Measurements from ENCODE around the gene PCNX2.
"Not testable (repeated sequence)": the region's sequence is repeated elsewhere in the genome, so short reads cannot be mapped to it uniquely, and the experiment has no call there.

Gene PCNX2

DNA sequence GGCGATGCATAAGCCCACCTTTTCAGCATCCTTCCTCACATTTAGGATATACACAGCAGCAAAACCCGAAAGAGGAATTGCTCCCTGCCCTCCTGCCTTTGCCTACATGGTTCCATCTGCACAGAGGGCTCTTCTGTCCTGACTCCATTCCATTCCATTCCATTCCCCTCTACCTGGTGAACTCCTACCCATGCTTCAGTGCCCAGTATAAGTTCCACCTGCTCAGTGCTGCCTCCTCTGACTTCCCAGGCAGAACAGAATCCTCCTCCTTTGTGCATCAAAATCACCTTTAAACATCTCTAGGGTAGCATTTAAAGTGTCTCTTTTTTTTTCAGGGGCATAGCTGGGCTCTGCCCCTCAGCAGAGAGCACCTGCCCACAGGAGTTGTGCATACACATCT is 112.9 kb downstream of the PCNX2 start:
- no peaks in the 10 kb centered on the region for H3K27me3 ChIP-seq (ENCODE audit: control insufficient read depth in 5 of 5, insufficient read depth in 4 of 5, low read length in 5 of 5)
- peaks cover 0 to 4% (median under 1%) of the 10 kb centered on the region in 5 donors for H3K9me3 ChIP-seq (ENCODE audit: control insufficient read depth in 5 of 5, low read length in 5 of 5)
- H3K27ac ChIP-seq (ENCODE audit: low read depth, low read length), result no peak overlapping the region
- H3K4me1 ChIP-seq (ENCODE audit: control insufficient read depth in 5 of 5, insufficient read depth in 5 of 5, low read length in 5 of 5), result peaks cover 0 to 4% (median 0%) of the 10 kb centered on the region in 5 donors
- no peak overlapping the region for H3K4me3 ChIP-seq (ENCODE audit: low read depth in 1 of 5, low read length in 5 of 5)
- no peak overlapping the region for H3K9ac ChIP-seq (ENCODE audit: low read length in 5 of 5)
- H3K36me3 ChIP-seq (ENCODE audit: control insufficient read depth in 5 of 5, insufficient read depth in 5 of 5, low read length in 5 of 5), result peaks cover 0 to 4% (median 2%) of the 10 kb centered on the region in 5 donors

- Histone ChIP-seq H3K27ac (ENCODE audit: low read depth, low read length) (no peak overlapping the region), H3K27me3 (ENCODE audit: control insufficient read depth in 5 of 5, insufficient read depth in 4 of 5, low read length in 5 of 5) (no peaks in the 10 kb centered on the region), H3K4me3 (ENCODE audit: low read depth in 1 of 5, low read length in 5 of 5) (no peak overlapping the region), H3K9me3 (ENCODE audit: control insufficient read depth in 5 of 5, low read length in 5 of 5) (peaks cover 0 to 6% (median 4%) of the 10 kb centered on the region in 5 donors), H3K4me1 (ENCODE audit: control insufficient read depth in 5 of 5, insufficient read depth in 5 of 5, low read length in 5 of 5) (peaks cover 0 to 4% (median 0%) of the 10 kb centered on the region in 5 donors), H3K36me3 (ENCODE audit: control insufficient read depth in 5 of 5, insufficient read depth in 5 of 5, low read length in 5 of 5) (peaks cover 0 to 13% (median 7%) of the 10 kb centered on the region in 5 donors), H3K9ac (ENCODE audit: low read length in 5 of 5) (no peak overlapping the region)
These were observed 114.7 kb downstream of the PCNX2 start for GRCh38 chr1:233180641-233181364.

DNA sequence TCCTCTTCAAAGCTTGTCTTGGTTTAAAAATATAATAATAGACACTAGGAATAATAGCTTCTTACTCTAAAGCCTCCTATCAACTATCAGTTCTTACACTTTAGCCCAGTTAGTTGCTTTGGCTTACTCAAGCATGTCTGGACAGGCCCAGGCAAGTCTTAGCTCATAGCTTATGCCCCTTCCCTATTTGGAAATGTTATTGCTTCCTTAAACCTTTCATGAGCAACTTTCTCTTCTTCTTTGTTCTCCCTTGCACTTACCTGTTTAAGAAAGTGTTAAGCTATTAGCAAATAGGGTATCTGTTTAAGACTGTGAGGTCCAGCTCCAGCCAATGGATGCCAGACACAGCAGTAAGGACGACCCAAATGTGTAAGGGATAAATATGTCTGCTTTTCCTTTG is 115.9 kb downstream of the PCNX2 start:
- peaks cover 0 to 20% (median 7%) of the 10 kb centered on the region in 5 donors for H3K36me3 ChIP-seq (ENCODE audit: control insufficient read depth in 5 of 5, insufficient read depth in 5 of 5, low read length in 5 of 5)
- H3K4me1 ChIP-seq (ENCODE audit: control insufficient read depth in 5 of 5, insufficient read depth in 5 of 5, low read length in 5 of 5); H3K27me3 ChIP-seq (ENCODE audit: control insufficient read depth in 5 of 5, insufficient read depth in 4 of 5, low read length in 5 of 5); H3K4me3 ChIP-seq (ENCODE audit: low read depth in 1 of 5, low read length in 5 of 5); H3K27ac ChIP-seq (ENCODE audit: low read depth, low read length); H3K9me3 ChIP-seq (ENCODE audit: control insufficient read depth in 5 of 5, low read length in 5 of 5); H3K9ac ChIP-seq (ENCODE audit: low read length in 5 of 5): not testable (repeated sequence)

- no peaks in the 10 kb centered on the region for H3K27me3 ChIP-seq (ENCODE audit: control insufficient read depth in 5 of 5, insufficient read depth in 4 of 5, low read length in 5 of 5)
- peaks cover 0 to 14% (median 3%) of the 10 kb centered on the region in 5 donors for H3K36me3 ChIP-seq (ENCODE audit: control insufficient read depth in 5 of 5, insufficient read depth in 5 of 5, low read length in 5 of 5)
- H3K4me3 ChIP-seq (ENCODE audit: low read depth in 1 of 5, low read length in 5 of 5), result no peak overlapping the region
- H3K9me3 ChIP-seq (ENCODE audit: control insufficient read depth in 5 of 5, low read length in 5 of 5), result peaks cover 0 to 2% (median 0%) of the 10 kb centered on the region in 5 donors
- H3K9ac ChIP-seq (ENCODE audit: low read length in 5 of 5), result no peak overlapping the region
- H3K27ac ChIP-seq (ENCODE audit: low read depth, low read length), result no peak overlapping the region
- H3K4me1 ChIP-seq (ENCODE audit: control insufficient read depth in 5 of 5, insufficient read depth in 5 of 5, low read length in 5 of 5), result no peaks in the 10 kb centered on the region
These were observed 123.3 kb downstream of the PCNX2 start for GRCh38 chr1:233172201-233172600.

GRCh38 chr1:233170741-233171140 is 124.8 kb downstream of the PCNX2 start:
- Histone ChIP-seq H3K9me3 (ENCODE audit: control insufficient read depth in 5 of 5, low read length in 5 of 5) (peaks cover 0 to 3% (median 0%) of the 10 kb centered on the region in 5 donors), H3K9ac (ENCODE audit: low read length in 5 of 5) (no peak overlapping the region), H3K27ac (ENCODE audit: low read depth, low read length) (no peak overlapping the region), H3K36me3 (ENCODE audit: control insufficient read depth in 5 of 5, insufficient read depth in 5 of 5, low read length in 5 of 5) (peaks cover 0 to 6% (median 0%) of the 10 kb centered on the region in 5 donors), H3K27me3 (ENCODE audit: control insufficient read depth in 5 of 5, insufficient read depth in 4 of 5, low read length in 5 of 5) (no peaks in the 10 kb centered on the region), H3K4me1 (ENCODE audit: control insufficient read depth in 5 of 5, insufficient read depth in 5 of 5, low read length in 5 of 5) (no peaks in the 10 kb centered on the region), H3K4me3 (ENCODE audit: low read depth in 1 of 5, low read length in 5 of 5) (no peak overlapping the region)

DNA sequence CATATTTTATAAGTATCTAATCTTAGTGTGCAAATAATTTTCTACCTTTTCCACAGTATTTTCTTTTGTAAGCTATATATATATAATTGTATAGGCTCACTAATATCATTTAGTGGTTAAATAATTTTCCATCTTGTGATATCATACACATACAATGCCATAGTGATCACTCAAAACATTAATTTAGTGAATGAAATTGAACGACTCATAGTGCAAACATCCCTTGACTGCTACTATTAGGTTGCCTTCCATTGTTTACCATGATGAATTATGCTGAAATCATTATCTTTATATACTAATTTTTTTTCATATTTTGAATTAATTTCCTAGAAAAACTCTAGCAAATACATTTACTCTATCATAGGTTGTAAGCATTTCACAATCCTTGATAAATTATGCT is 127.1 kb downstream of the PCNX2 start:
- H3K4me1 ChIP-seq (ENCODE audit: control insufficient read depth in 5 of 5, insufficient read depth in 5 of 5, low read length in 5 of 5), result no peaks in the 10 kb centered on the region
- H3K27ac ChIP-seq (ENCODE audit: low read depth, low read length), result no peak overlapping the region

GRCh38 chr1:233166896-233167295 is 128.6 kb downstream of the PCNX2 start:
- no peak overlapping the region for H3K27ac ChIP-seq (ENCODE audit: low read depth, low read length)
- H3K9ac ChIP-seq (ENCODE audit: low read length in 5 of 5), result no peak overlapping the region
- H3K4me1 ChIP-seq (ENCODE audit: control insufficient read depth in 5 of 5, insufficient read depth in 5 of 5, low read length in 5 of 5), result no peaks in the 10 kb centered on the region
- no peaks in the 10 kb centered on the region for H3K36me3 ChIP-seq (ENCODE audit: control insufficient read depth in 5 of 5, insufficient read depth in 5 of 5, low read length in 5 of 5)
- H3K27me3 ChIP-seq (ENCODE audit: control insufficient read depth in 5 of 5, insufficient read depth in 4 of 5, low read length in 5 of 5), result no peaks in the 10 kb centered on the region
- H3K4me3 ChIP-seq (ENCODE audit: low read depth in 1 of 5, low read length in 5 of 5), result no peak overlapping the region
- peaks cover 3 to 14% (median 8%) of the 10 kb centered on the region in 5 donors for H3K9me3 ChIP-seq (ENCODE audit: control insufficient read depth in 5 of 5, low read length in 5 of 5)

More for the DNA sequence above, 127.1 kb downstream of the PCNX2 start:
- no peaks in the 10 kb centered on the region for H3K27me3 ChIP-seq (ENCODE audit: control insufficient read depth in 5 of 5, insufficient read depth in 4 of 5, low read length in 5 of 5)
- H3K9me3 ChIP-seq (ENCODE audit: control insufficient read depth in 5 of 5, low read length in 5 of 5), result peaks cover 3 to 14% (median 8%) of the 10 kb centered on the region in 5 donors
- no peak overlapping the region for H3K9ac ChIP-seq (ENCODE audit: low read length in 5 of 5)
- H3K4me3 ChIP-seq (ENCODE audit: low read depth in 1 of 5, low read length in 5 of 5), result no peak overlapping the region
- H3K36me3 ChIP-seq (ENCODE audit: control insufficient read depth in 5 of 5, insufficient read depth in 5 of 5, low read length in 5 of 5), result no peaks in the 10 kb centered on the region

DNA sequence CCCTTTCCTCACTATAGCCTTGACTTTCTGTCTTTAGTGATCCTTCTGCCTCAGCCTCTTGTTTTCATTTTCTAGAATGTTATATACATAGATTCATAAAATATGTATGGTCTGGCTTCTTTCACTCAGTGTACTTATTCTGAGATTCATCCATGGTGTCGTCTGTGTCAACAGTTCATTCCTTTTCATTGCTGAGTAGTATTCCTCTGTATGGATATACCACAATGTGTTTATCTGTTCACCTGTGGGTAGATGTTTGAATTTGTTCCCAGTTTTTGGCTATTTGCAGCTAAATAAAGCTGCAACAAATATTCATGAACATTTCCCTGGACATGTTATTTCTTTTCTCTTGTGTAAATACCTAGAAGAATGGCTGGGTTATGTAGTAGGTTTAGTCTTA is 131.8 kb downstream of the PCNX2 start:
- Histone ChIP-seq H3K27me3 (ENCODE audit: control insufficient read depth in 5 of 5, insufficient read depth in 4 of 5, low read length in 5 of 5) (no peaks in the 10 kb centered on the region), H3K9ac (ENCODE audit: low read length in 5 of 5) (no peak overlapping the region), H3K36me3 (ENCODE audit: control insufficient read depth in 5 of 5, insufficient read depth in 5 of 5, low read length in 5 of 5) (peaks cover 0 to 6% (median 0%) of the 10 kb centered on the region in 5 donors), H3K4me3 (ENCODE audit: low read depth in 1 of 5, low read length in 5 of 5) (no peak overlapping the region), H3K9me3 (ENCODE audit: control insufficient read depth in 5 of 5, low read length in 5 of 5) (peaks cover 3 to 14% (median 5%) of the 10 kb centered on the region in 5 donors), H3K4me1 (ENCODE audit: control insufficient read depth in 5 of 5, insufficient read depth in 5 of 5, low read length in 5 of 5) (no peaks in the 10 kb centered on the region), H3K27ac (ENCODE audit: low read depth, low read length) (no peak overlapping the region)

DNA sequence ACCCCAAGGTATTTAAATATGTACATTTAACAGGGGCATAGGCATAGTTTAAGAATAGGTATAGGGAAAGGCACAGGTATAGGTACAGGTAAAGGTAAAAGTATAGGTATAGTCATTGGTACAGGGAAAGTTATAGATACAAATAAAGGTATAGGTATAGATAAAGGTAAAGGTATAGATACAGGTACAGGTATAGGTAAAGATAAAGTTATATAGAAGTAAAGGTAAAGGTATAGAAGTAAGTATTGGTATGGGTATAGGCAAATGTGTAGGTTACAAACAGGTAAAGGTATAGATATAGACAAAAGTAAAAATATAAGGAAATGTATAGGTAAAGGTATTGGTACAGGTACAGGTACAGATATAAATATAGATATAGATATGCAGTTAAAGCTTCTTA is 137.2 kb downstream of the PCNX2 start:
- peaks cover 0 to 6% (median 0%) of the 10 kb centered on the region in 5 donors for H3K36me3 ChIP-seq (ENCODE audit: control insufficient read depth in 5 of 5, insufficient read depth in 5 of 5, low read length in 5 of 5)
- H3K4me1 ChIP-seq (ENCODE audit: control insufficient read depth in 5 of 5, insufficient read depth in 5 of 5, low read length in 5 of 5), result no peaks in the 10 kb centered on the region
- no peak overlapping the region for H3K9ac ChIP-seq (ENCODE audit: low read length in 5 of 5)
- no peaks in the 10 kb centered on the region for H3K27me3 ChIP-seq (ENCODE audit: control insufficient read depth in 5 of 5, insufficient read depth in 4 of 5, low read length in 5 of 5)
- H3K4me3 ChIP-seq (ENCODE audit: low read depth in 1 of 5, low read length in 5 of 5), result no peak overlapping the region
- H3K27ac ChIP-seq (ENCODE audit: low read depth, low read length), result no peak overlapping the region
- H3K9me3 ChIP-seq (ENCODE audit: control insufficient read depth in 5 of 5, low read length in 5 of 5), result no peaks in the 10 kb centered on the region

GRCh38 chr1:233157245-233157644 is 138.3 kb downstream of the PCNX2 start:
- Histone ChIP-seq H3K9me3 (ENCODE audit: control insufficient read depth in 5 of 5, low read length in 5 of 5) (no peaks in the 10 kb centered on the region), H3K4me3 (ENCODE audit: low read depth in 1 of 5, low read length in 5 of 5) (no peak overlapping the region), H3K36me3 (ENCODE audit: control insufficient read depth in 5 of 5, insufficient read depth in 5 of 5, low read length in 5 of 5) (peaks cover 0 to 6% (median 0%) of the 10 kb centered on the region in 5 donors), H3K9ac (ENCODE audit: low read length in 5 of 5) (no peak overlapping the region), H3K4me1 (ENCODE audit: control insufficient read depth in 5 of 5, insufficient read depth in 5 of 5, low read length in 5 of 5) (no peaks in the 10 kb centered on the region), H3K27me3 (ENCODE audit: control insufficient read depth in 5 of 5, insufficient read depth in 4 of 5, low read length in 5 of 5) (no peaks in the 10 kb centered on the region), H3K27ac (ENCODE audit: low read depth, low read length) (no peak overlapping the region)

Measured in subcutaneous abdominal adipose tissue (tissue), 5 donors.